ENCODE measurements around the gene ZFP57. TPM values are rescaled to one million over a fixed set of nuclear protein-coding genes. Genes with fewer than 3 reads are reported as not detected.

ZFP57 gene
- total and polyA plus RNA-seq, 2 of the 13 experiments (the other 11 are each of a cell fraction or from before 2014, with no cell fraction given): not detected

GRCh38 chr6:29720863-29721262, 39.9 kb upstream of the ZFP57 start:
- POLR2A ChIA-PET: no interaction called here

GRCh38 chr6:29710281-29710941, 29.5 kb upstream of the ZFP57 start:
- Histone ChIP-seq H3K79me2 (ENCODE audit: insufficient read depth, low read length) (no peaks in the 10 kb centered on the region), H3K27ac (ENCODE audit: extremely low read length, insufficient read depth, low read length) (no peak overlapping the region), H4K20me1 (ENCODE audit: insufficient read depth, low read length) (no peaks in the 10 kb centered on the region), H2AFZ (ENCODE audit: low read length) (no peak overlapping the region), H3K4me1 (ENCODE audit: insufficient read depth, low read length) (peaks cover 10% of the 10 kb centered on the region), H3K4me2 (ENCODE audit: low read depth, low read length) (no peak overlapping the region), H3K36me3 (replicated peaks in 1 of 2; ENCODE audit: control insufficient read depth in 1 of 2, insufficient read depth in 2 of 2, low read length in 2 of 2) (no peaks in the 10 kb centered on the region), H3K27me3 (ENCODE audit: control insufficient read depth in 1 of 2, insufficient read depth in 2 of 2, low read length in 2 of 2) (peaks cover 0 to 6% of the 10 kb centered on the region in 2 experiments; a peak in 2 of 5 replicates), H3K4me3 (replicated peaks in 1 of 3; ENCODE audit: insufficient read depth in 1 of 3, low read depth in 2 of 3, low read length in 3 of 3) (no peak overlapping the region), H3K9ac (ENCODE audit: insufficient read depth, low read depth, low read length) (no peak overlapping the region), H3K9me3 (ENCODE audit: low read length) (no peaks in the 10 kb centered on the region)
- in situ Hi-C loops (cut with HindIII; ENCODE audit: extremely low pct_ligation_motif_present, low pct_unique_long_range_greater_than_20kb): no loop called here
- no peak for DNase-seq (ENCODE audit: low spot score)
- no TSS peak for BruUV-seq (replicated peaks)
- ATAC-seq: no peak
- TF ChIP-seq MZF1 (CRISPR knock-in tag; IDR thresholded peaks at IDR 0.05; ENCODE audit: borderline replicate concordance) (no peak), ATF7 (IDR thresholded peaks at IDR 0.05) (peak; percentile 81), ATF7 (CRISPR knock-in tag; IDR thresholded peaks at IDR 0.05) (no peak), SRY (CRISPR knock-in tag; IDR thresholded peaks at IDR 0.05) (no peak), GTF3A (CRISPR knock-in tag; conservative IDR thresholded peaks at IDR 0.05) (no peak), CREB1 (IDR thresholded peaks at IDR 0.05) (peak; percentile 25), CREB1 (CRISPR knock-in tag; IDR thresholded peaks at IDR 0.05) (no peak), ZMYM3 (CRISPR knock-in tag; IDR thresholded peaks at IDR 0.05) (no peak), ZNF326 (CRISPR knock-in tag; IDR thresholded peaks at IDR 0.05; ENCODE audit: borderline replicate concordance) (no peak), ZNF33A (CRISPR knock-in tag; IDR thresholded peaks at IDR 0.05; ENCODE audit: borderline replicate concordance) (no peak)
- TF ChIP-seq, protein P1, sequence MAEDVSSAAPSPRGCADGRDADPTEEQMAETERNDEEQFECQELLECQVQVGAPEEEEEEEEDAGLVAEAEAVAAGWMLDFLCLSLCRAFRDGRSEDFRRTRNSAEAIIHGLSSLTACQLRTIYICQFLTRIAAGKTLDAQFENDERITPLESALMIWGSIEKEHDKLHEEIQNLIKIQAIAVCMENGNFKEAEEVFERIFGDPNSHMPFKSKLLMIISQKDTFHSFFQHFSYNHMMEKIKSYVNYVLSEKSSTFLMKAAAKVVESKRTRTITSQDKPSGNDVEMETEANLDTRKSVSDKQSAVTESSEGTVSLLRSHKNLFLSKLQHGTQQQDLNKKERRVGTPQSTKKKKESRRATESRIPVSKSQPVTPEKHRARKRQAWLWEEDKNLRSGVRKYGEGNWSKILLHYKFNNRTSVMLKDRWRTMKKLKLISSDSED (CRISPR knock-in tag; IDR thresholded peaks at IDR 0.05): no peak
- WGBS (ENCODE audit: low lambda C conversion rate): 34% methylated on average over 8 of the region's 8 CpGs
- intact Hi-C loops (cut with micrococcal nuclease; ENCODE audit: unreplicated experiment): no loop called here
- POLR2A ChIA-PET: no interaction called here
- CTCF ChIA-PET (ENCODE audit: low intra/inter-chr PET ratio, low total read pairs): no interaction called here
- no peak for FAIRE-seq

More at GRCh38 chr6:29720863-29721262, 39.9 kb upstream of the ZFP57 start:
- Histone ChIP-seq H3K36me3 (replicated peaks in 1 of 2; ENCODE audit: control insufficient read depth in 1 of 2, insufficient read depth in 2 of 2, low read length in 2 of 2) (no peaks in the 10 kb centered on the region), H3K4me2 (ENCODE audit: low read depth, low read length) (no peak overlapping the region), H4K20me1 (ENCODE audit: insufficient read depth, low read length) (no peaks in the 10 kb centered on the region), H3K4me1 (ENCODE audit: insufficient read depth, low read length) (no peaks in the 10 kb centered on the region), H3K9ac (ENCODE audit: insufficient read depth, low read depth, low read length) (no peak overlapping the region), H3K9me3 (ENCODE audit: low read length) (no peaks in the 10 kb centered on the region), H3K27me3 (ENCODE audit: control insufficient read depth in 1 of 2, insufficient read depth in 2 of 2, low read length in 2 of 2) (peaks cover 2 to 7% of the 10 kb centered on the region in 2 experiments; a peak in 2 of 5 replicates), H3K79me2 (ENCODE audit: insufficient read depth, low read length) (no peaks in the 10 kb centered on the region), H2AFZ (ENCODE audit: low read length) (no peak overlapping the region), H3K27ac (ENCODE audit: extremely low read length, insufficient read depth, low read length) (no peak overlapping the region), H3K4me3 (replicated peaks in 1 of 3; ENCODE audit: insufficient read depth in 1 of 3, low read depth in 2 of 3, low read length in 3 of 3) (no peak overlapping the region)
- intact Hi-C loops (cut with micrococcal nuclease; ENCODE audit: unreplicated experiment) (no loop called here), in situ Hi-C loops (cut with HindIII; ENCODE audit: extremely low pct_ligation_motif_present, low pct_unique_long_range_greater_than_20kb) (no loop called here)
- no peak for ATAC-seq
- no peak for DNase-seq (ENCODE audit: low spot score)
- no peak for FAIRE-seq
- no TSS peak for BruUV-seq (replicated peaks)
- 3% methylated on average over 2 of the region's 2 CpGs for WGBS (ENCODE audit: low lambda C conversion rate)
- TF ChIP-seq, protein P2, sequence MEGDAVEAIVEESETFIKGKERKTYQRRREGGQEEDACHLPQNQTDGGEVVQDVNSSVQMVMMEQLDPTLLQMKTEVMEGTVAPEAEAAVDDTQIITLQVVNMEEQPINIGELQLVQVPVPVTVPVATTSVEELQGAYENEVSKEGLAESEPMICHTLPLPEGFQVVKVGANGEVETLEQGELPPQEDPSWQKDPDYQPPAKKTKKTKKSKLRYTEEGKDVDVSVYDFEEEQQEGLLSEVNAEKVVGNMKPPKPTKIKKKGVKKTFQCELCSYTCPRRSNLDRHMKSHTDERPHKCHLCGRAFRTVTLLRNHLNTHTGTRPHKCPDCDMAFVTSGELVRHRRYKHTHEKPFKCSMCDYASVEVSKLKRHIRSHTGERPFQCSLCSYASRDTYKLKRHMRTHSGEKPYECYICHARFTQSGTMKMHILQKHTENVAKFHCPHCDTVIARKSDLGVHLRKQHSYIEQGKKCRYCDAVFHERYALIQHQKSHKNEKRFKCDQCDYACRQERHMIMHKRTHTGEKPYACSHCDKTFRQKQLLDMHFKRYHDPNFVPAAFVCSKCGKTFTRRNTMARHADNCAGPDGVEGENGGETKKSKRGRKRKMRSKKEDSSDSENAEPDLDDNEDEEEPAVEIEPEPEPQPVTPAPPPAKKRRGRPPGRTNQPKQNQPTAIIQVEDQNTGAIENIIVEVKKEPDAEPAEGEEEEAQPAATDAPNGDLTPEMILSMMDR (CRISPR knock-in tag; IDR thresholded peaks at IDR 0.05): peak; percentile 15; the same call in 1 of the 2 replicates
- TF ChIP-seq NPAS2 (CRISPR knock-in tag; IDR thresholded peaks at IDR 0.05; ENCODE audit: borderline replicate concordance): no peak
- TF ChIP-seq ETV5 (CRISPR knock-in tag; IDR thresholded peaks at IDR 0.05; ENCODE audit: borderline replicate concordance): no peak
- TF ChIP-seq ZNF720 (CRISPR knock-in tag; IDR thresholded peaks at IDR 0.05): no peak
- CTCF ChIA-PET (ENCODE audit: low intra/inter-chr PET ratio, low total read pairs): no interaction called here
